Measurements from ENCODE around the gene HIPK2.

Gene HIPK2

DNA sequence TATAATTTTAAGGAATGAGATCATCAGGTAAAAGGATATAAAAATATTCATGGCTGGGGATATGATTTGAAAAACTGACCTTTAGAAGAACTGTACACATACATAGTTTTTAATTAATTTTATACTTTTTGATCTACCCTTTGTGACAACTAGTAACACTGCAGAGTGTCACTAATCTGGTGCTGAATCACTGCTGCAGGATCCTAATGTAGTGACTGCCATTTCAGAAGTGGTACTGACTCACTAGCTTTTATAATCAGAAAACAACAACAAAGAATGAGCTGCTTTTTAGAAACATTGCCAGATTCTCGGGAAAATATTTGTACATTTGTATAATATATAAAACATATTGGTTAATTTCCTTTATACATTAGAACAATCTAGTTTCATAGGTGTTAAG, 110.4 kb downstream of the HIPK2 start:
- no peak for DNase-seq

DNA sequence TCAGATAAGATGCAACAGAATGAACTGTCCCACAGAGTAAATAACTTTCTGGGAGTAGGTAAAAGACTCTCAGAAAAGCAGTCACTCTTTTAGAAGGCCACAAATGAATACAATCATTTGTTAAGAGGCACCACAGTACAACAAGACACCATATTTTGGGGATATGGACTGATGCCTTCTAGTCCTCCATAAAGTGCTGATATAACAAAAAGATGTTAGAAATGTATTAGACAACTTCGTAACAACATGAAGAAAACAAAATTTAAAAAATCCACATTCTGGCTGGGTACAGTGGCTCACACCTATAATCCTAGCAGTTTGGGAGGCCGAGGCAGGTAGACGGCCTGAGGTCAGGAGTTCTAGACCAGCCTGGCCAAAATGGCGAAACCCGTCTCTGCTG, 111.3 kb downstream of the HIPK2 start:
- DNase-seq: no peak

DNA sequence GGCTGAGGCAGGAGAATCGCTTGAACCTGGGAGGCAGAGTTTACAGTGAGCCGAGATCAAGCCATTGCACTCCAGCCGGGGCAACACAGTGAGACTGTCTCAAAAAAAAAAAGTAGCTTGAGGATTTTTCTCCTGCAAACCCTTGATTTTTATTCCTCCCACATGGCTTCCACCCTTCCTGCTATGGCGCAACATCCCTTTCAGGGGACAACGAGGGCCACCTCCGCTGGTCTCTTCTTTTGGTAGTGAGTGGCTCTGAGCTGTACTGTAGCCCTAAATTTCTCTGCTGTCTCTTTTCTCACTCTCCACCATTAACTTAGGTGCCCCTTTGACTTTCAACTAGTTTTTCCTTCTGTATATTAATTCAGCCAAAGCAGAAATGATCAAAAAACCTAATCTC, 113.4 kb downstream of the HIPK2 start:
- DNase-seq: no peak

DNA sequence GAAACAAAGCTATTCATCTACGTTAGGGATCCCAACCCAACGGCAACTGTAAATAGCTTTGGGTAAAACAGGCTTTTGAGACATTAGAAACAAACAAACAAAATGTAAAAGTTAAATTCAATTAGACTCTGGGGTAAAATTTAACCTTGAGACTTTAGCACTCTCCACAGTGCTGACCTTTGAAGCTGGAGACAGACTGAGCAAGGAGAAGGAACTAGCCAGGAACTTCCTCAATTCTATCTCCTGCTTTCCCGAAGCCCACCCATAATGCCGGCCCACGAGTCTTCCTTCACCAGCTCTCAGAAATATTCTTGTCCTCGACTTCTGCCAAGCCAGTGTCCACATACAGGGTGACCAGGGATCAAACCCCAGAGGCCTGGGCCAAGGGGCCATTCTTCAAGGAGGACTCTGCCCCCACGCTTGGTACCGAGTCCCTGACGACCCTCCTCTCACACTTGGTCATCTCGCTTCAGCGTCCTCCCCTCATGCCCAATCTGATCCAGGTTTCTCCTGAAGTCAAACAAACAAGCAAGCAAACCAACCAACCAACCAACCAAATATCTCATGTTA, 114.1 kb downstream of the HIPK2 start:
- no peak for DNase-seq

DNA sequence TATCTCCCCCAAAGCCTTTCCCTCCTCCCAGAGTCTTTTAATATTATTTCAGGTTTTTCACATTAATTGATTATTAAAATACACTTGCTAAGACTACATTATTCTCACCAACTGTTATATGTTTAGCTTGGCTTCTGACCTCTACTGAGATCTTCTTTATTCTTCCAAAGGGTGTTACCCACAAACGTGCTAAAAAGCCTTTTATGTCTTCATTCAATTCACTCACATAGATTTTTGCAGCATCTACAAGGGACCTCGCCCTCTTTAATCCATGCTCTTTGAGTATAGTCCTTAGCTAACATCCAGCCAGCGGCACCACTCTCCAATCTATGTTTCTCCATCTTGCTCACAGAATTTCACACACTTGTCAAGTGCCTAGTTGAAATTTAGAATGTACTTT, 115.9 kb downstream of the HIPK2 start:
- DNase-seq: no peak

DNA sequence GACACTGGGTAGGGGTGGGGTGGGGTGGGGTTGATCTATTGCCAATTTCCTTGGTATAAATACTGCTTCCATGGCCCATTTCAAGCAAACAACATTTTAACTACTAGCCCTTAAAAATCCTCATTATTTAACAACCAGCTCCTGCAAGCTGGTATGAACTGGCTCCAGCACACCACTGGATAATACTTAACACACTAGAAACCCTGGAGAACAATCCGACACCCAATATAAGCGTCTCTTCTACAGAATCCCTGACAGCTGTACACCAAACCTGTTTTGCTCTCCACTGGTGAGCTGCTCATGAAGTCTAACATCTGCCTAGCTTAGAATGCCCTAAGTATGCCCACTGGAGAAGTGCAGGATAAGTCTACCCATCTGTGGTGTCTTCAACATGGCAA, 116.8 kb downstream of the HIPK2 start:
- no peak for DNase-seq

DNA sequence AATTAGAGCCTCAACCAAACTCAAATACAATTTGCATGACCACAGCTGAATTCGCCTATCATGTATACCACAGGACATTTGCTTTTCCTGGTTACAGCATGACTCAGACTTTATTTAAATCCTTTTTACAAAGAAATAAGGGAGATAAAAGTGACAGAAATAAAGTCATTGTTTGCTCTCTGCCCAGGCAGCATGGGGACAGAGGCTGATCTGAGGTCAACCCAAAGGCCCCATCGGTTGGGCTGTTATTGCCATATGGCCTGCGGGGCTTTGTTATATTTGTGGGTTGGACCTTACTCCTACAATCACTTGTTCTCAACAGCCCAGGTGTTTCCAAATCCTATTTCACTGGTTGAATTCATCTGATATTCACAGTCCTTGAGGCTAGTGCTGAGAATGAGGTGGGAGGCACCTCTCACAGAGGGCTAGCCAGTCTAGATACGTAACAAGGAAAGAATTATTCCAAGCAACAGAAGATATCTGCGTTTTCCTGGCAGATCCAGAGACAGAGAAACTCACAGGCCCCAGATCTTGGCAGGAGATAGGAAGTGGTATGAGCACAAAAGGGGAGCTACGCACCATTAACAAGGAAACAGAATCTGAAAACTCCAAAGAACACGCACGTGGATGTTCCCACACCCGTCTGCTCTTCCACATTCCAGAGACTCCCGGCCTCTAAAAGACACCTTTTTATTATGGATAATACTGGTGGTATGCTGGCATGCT, 117.3 kb downstream of the HIPK2 start:
- DNase-seq: no peak

DNA sequence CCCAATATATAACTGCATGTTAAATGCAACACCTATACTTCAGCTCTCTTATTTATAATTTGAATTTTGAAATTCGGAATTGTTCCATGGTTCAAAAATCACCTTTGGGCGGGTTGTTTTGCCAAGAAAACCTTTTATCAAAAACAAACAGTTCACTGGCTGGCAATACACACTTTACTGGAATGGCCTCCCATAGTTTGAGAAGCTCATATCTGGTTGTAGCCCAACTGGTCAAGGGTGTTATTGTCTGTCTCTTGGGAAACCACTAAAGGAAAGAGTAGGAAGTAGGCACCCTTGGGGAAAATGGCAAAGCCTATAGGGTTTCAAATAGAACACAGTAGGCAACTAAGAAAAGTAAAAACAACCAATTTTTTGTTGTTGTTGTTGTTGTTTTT, 117.9 kb downstream of the HIPK2 start:
- no peak for DNase-seq

DNA sequence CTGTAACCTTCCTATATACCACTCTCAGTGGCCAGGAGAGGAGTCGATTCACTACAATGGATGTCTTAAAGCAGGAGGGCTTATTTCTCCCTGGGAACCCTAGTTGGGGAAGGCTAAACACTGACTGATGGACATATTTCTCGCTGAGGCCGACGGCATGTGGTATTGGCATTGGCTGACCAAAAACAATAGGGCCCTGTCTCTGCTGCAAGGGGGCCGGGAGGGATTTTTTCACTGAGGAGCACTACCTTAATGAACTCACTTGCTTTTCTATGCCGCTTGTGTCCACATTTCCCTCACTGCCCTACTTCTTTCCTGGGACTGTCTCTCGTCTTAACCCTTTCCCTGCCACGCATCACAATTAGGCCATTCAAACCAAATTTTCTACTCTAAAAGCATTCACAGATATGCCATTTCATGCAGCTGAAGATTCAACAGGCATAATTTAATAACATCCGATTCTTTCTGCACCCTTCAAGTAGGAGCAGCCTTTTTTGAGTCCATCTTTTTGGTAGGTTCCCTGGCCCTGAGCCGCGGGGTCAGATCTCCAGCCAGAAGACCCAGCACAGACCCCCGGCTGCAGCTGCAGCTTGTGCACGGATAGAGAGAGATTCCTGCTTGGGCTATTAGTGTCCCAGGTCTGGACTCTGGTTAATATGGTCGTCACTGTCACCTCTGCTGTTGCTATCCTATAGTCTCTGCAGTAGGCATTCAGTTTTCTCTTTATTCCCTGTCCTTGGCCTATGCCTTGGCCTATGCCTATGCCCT, 118.7 kb downstream of the HIPK2 start:
- no peak for DNase-seq

DNA sequence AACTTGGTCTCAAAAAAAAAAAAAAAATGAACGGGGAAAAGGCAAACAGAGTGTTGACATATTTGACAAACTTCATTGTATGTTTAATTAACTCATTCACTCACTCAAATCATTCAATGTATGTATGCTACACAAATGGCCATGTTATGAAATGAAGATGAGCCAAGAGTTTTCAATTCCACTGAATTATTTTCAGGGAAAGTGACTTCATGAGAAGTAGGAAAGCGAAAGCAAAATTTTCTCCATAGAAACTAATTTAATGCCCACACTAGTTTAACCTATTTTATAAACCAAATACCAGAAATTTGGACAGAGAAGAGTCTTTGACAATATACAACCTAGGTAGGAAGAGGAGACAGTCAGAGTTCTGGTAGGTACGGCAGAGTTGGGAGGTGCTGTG, 119.5 kb downstream of the HIPK2 start:
- DNase-seq: no peak

DNA sequence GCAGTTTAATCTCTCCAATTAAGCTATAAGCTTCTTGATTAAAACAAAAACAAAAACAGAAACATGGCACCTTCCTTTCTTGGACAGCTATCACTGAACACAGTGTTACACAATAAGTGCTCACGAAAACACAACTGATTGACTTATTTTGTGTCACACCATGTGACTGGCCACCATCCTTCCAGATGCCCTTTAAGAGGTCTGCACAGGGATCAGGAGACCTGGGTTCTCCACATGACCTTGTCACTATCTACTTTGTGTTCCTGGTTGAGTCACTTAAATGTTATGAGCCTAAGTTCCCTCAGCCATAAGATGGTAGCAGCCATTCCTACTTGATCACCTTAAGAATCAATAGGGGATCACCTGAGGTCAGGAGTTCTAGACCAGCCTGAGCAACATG, 120.1 kb downstream of the HIPK2 start:
- DNase-seq: no peak

DNA sequence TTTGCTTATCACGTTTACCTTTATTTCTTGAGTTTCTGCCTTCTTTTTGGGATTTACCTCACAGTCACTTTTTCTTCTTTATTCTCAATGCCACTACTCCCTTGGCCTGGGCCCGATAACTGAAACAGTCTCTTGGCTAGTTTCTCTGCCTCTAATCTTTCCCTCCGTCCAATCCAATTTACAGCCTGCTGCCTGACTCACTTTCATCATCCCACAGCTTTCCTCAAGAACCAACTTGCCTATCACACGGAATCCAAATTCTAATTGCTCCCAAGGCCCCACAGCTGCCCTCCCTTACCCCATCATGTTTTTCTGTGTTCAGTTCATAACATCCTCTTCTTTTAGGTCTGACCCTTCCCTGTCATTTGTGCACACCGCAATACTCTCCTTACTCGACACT, 121.4 kb downstream of the HIPK2 start:
- no peak for DNase-seq

DNA sequence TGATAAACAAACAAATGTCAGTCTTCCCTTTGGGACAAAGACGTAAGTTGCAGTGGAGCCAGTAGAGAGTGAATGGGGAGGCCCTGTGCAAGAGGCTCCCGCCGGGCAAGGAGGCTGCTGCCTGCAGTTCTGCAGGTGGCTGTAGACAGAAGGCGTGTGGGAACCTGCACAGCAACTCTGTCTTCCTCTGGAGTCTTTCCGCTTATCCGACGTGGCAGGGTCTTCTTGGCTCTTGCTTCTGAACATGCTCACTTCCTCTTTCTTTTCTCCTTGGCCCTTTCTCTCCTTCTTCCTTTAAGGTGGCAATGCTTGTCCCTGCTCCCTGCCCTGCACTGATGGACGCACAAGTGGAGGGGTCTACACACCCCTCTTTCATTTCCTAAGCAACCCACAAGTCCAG, 122.5 kb downstream of the HIPK2 start:
- no peak for DNase-seq

DNA sequence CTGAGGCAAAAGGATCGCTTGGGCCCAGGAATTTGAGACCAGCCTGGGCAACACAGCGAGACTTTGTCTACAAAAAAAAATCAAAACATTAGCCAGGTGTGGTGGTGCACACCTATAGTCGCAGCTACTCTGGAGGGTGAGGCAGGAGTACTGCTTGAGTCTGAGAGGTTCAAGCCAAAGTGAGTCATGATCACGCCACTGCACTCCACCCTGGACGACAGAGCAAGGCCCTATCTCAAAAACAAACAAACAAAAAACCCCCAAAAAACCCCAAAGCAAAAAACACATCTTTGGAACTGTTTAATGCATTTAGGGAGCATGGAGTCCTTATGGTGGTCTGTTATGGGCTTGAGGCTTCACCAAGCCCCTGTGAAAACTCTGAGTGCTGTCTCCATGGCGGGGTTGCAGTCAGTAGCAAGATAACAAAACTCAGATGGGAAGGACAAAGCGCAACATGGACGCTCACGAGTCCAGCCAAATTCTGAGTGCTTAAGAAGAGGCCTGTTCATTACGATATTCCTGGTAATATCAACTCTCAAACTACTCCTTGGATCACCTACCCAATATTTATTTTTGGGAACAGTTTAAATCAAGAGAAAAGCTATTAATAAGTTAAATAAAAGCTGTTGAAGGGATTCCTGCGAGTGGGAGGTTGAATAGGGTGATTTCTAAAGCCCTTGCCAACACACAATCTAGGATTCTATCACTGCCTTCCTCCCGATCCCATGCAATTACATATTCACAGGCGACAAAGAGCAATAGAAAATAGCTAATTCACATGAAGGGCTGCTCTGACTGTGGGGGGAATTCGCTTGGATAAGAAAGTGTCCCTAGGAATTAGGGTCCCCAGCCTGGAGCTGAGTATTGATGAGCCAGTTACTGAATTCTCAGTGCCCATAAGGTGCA, 123.3 kb downstream of the HIPK2 start:
- DNase-seq: no peak

DNA sequence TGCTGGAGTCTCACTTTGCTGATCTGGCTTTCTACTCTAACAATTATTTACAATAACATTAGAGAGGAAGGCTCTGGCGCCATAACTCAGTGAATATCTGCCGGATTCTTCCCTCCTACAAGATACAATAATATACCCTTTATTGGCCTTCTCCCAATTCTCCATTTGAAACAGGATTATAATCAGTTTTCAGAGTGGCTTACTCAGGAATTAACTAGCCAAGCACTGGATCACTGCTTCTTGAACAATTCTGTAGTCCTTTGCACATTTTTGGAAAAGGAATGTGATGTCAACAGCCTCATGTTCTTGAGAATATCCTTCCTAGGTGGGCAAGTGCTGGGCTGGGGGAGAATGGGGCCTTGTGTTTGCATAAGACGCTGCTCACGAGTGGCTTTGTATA, 125.9 kb downstream of the HIPK2 start:
- no peak for DNase-seq

DNA sequence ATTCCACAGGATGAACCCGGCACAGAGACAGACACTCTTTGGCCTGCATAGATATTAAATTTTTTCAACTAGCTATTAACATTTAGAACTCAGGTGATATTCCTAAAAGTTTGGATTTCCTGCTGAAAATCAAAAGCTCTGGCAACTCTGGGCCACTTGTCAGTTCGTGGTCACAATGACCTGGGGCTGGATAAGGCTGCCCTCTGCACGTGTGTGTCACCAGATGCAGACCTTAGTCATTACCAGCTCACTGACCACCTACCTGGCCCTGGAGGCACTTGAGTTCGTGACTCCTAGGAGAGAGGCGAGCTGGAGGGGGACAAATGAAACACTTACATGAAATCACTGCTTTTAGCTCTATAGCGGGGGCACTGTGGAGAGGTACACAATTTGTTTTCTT, 126.5 kb downstream of the HIPK2 start:
- no peak for DNase-seq

DNA sequence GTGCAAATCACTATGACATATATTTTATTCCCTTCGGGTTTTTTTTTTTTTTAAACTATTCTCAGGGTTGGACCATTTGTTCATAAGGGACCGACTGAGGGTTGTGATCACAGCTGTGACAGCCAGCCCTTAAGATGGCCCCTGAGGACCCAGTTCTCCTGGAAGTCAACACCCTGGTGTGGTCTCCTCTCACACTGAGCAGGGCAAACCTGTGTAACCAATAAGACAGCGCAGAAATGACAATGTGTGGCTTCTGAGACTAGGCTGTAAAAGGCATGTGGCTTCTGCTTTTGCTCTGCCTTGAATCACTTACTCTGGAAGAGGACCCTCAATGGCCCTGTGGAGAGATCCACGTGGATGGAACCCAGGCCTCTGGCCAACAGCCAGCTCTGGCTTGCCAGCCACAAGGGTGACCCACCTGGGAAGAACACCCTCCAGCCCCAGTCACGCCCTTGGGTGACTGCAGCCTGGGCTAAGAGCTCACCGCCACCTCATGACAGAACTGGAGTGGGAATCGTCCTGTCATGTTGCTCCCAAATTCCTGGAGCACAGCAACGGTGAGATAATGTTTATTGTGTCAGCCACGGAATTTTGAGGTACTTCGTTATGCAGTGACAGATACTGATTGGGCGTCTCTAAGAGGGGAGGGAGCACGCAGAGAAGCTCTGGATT, 127.2 kb downstream of the HIPK2 start:
- DNase-seq: no peak

DNA sequence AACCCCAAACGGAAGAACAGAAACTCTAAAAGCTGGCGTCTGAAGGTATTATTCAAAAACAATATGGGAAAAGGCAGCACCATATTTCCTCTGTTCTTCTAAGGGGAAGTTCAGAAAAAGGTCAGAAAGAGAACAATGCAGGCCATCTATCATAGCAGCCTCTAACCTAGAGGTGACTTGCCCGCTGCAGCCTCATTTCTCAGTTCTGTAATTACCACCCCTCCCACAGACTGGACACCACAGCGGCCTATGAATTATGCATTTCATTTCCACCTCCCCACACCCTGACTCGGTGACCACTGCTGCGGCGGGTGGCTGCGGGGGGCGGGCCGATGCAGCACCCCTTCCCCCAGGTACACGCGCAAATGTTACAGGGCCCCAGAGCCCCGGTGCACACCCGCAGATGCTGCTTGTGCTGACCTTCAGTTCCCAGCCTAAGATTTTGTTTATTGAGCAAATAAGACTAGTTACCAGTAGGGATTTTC, 128.8 kb downstream of the HIPK2 start:
- DNase-seq: no peak

DNA sequence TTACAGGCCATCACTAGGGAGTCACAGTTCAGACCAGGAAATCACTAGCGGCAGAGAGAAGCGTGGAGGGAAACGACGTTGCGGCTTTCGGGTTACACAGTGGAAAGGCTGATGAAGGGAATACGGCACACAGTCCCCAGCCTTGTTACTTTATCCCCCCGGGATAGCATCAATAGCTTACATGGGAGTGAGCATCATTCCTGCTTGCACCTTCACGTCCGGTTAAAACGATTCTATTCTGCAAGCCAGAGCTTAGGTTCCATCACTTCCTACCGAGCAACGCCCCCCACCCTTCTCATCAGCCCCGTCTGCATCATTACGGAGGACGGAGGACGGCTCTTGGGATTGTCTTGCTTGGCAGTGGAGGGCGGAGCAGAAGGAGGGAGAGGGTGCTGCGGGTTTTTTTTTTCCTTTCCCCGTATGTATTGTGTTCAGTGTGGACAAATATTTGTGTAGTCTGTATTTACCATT, 129.4 kb downstream of the HIPK2 start:
- no peak for DNase-seq

DNA sequence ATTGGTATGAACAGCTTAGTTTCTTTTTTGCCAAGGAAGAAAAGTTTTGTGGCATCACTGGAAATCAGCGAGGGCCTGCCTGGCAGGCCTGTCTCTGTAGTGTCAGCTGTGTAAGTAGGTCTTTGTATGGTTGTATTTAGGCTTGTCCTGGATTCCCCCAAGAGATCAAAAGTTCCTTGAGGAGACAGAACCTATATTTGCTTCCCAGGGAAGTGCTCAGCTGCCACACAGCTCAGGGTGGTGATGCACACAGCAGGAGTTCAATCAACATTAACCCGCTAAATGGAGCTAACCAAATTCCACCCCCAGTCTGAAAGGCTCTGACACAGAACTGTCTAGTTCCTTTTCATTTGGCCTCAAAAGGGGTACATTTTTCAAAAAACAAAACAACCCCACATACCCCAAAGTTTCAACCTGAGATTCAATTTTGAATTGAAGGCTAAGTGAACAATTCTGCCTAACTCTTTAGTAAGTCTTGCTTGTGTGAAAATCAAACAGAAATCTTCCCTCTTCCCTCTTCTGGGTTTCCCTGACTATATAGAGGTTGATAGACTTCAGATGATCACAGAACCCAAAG, 129.9 kb downstream of the HIPK2 start:
- DNase-seq: no peak

DNA sequence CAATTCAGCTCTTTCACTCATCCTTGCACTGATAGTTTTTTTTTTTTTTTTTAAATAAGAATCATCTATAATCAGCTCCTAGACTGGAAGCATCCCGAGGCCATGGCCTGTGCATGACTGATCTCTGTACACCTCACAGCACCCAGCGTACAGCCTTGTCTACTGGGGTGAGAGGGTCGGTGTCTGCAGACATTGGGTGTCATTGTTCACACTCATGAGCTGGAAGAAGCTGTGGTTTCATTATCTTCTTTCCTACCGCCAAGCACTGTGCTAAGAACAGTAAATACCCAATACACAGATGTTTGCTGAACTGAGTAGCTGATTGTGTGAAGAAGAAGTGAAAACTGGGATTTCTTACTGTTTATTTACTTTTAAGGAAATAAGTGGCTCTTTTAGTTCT, 130.7 kb downstream of the HIPK2 start:
- no peak for DNase-seq

DNA sequence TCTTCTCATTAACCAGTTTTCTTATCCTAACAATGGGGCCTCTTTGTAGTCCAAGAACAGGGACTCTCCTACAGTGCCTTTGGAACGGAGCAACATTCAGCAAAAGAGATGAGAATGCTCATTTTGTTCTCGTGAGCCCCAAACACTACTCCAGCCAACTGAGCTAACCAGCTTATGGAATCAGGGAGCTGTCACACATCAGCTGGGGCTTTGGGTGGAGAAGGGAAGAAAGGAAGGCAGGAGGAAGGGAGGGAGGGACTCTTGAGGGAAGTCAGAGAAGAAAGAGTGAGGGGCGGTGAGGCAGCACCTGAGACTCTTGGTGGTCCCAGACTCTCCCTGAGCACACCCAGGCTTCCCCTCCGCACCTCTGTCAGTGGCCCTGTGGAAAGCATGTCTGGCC, 131.2 kb downstream of the HIPK2 start:
- no peak for DNase-seq
